Hematopoietic multipotent progenitor cell (in vitro differentiated cells): Measurements from ENCODE around the gene DBF4B. TPM values are rescaled to one million over a fixed set of nuclear protein-coding genes. Genes with fewer than 3 reads are reported as not detected.
A peak's percentile ranks its signal among the peaks of the same experiment; 100 is the strongest.
"Not testable (repeated sequence)": the region's sequence is repeated elsewhere in the genome, so short reads cannot be mapped to it uniquely, and the experiment has no call there.

ENCODE experiments used
- DNase-seq, 3 donors: peaks; one replicate each; pipeline ENCODE4 v3.0.0-alpha.2; 2011 to 2015; ENCODE audit warnings: low read depth in 2 of 3, low spot score in 2 of 3
- total RNA-seq: library from RNA; depleted of rRNA; stranded (reverse); fragments of >200 nt; gene quantifications from one replicate; pipeline ENCODE4 v1.2.3, GENCODE V29; 2012

The DBF4B gene, protein sequence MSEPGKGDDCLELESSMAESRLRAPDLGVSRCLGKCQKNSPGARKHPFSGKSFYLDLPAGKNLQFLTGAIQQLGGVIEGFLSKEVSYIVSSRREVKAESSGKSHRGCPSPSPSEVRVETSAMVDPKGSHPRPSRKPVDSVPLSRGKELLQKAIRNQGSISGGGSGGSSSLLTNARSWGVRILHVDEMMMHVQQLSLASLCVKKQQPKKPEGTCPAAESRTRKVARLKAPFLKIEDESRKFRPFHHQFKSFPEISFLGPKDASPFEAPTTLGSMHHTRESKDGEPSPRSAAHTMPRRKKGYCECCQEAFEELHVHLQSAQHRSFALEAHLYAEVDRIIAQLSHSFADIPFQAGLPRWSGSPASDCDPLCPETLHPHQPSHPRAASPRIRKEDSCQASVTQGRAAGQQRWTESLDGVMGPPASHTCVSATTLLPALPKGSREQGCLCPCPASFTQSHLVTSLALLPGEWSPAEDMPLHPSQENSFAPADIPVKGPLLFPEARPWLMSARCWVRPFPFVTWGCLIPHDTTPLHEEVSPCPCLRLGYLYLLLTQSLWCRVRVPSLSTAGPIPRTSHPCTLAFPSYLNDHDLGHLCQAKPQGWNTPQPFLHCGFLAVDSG
- 4.8 TPM for total RNA-seq

DNA sequence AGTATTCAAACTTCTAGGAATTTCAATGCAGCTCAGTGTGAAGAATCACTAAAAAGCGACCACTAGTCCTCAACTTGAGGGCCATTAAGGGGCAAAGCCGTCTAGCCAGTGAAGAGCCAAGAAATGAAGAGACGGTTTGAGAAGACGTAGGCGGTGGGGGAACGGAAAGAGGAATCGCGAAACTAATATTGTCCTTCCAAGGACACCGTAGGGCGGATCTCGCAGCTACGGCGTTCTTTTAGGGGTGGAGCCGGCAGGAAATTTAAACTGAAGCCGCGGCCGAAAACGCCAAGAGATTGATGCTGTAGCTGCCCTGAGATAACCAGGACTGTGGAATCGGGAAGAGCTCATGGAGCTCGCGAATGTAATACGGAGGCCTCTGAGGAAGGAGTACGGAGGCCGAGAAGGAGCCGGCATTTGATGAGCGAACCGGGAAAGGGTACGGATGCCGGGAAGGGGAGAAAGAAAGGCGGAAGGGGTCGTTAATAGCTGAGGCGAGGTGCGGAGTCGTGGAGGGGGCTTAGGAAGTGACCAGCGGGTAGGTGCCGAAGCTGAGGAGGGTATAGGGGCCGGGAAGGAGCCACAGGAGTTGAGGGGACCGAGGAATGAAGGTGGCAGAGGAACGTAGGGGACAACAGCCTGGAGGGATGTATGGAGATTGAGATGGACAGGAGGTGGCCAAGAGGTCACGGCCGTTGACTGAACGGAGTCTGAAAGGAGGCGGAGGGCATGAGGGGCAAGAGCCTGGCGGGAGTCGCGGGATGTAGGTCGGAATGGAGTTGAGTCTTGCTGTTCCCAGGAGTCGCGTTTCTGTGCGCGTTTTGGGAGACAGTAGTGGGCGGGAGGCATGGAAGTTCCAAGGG is at the start of gene DBF4B:
TSS of gene DBF4B (plus strand) at position 265 of the 863 bp plus-strand sequence. CDS start at position 421, 156 bp downstream.
- peak; percentile 82 to 92 (median 88) for DNase-seq

DNA sequence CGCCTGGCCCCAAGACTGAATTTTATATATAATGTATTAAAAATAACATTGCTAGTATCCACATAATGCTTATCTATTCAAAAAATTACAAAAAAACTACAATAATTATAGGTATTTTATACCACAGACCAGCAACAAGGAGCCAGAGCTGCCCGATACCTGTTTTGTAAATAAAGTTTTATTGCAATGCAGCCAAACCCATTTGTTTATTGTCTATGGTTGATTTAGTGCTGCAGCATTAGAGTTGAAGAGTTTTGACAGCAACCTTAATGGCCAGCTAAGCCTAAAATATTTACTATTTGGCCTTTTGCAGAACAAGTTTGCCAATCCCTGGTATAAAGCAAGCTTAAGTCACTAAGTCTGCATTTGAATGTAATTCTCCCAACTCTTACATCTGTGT is 46.6 kb upstream of the DBF4B start:
- DNase-seq, result no peak

DNA sequence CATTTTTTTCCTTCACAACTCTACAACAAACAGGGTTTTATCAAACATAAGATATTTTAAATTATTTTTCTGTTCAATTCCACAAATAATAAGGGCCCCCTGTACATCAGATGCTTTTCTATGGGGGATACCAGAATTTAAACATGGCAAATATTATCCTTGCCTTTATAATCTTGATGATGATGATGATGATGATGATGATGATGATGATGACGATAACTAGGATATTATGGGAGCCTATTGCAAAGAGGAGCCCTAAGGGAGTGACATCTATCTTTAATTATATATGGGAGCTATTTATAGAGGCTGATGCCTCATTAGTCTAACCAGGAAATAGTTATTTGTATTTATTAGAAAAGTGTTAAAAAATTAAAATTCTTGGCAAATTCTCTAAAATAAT is 45.4 kb upstream of the DBF4B start:
- no peak for DNase-seq

DNA sequence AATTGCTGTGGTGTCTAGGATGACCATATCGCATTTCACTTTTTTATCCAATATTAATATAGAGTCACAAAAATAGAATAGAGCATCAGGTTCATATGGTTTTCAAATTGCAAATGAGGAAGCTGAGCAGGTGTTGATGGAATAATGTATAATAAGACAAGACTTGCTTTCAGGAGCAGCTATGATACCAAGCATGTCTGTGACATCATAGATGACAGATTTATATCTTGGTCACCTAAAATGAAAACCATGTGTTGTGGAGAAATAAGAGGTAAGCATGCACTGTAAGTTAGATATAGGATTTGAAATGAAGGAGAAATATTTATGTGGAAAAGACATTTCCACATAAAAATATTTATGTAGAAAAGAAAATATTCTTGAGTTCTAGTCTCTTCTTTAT is 43.6 kb upstream of the DBF4B start:
- DNase-seq, result no peak

DNA sequence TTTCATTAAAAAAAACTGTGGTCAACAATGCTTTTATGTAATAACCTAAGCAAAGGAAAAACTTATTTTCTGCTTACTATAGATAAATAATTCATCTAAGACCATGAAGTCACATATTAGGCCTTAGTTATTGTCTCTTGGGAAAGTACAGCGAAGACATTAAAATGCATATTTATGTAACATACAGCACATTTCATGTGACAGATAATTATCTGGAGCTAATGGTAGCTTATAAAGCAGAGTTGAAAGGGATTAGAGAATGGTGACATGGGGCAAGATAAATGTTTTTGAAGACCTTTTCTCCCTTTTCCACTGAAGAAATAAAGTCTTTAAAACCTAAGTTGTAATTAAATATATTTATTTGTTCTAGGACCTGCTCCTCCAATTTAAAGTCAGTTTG is 42.5 kb upstream of the DBF4B start:
- DNase-seq, result no peak

DNA sequence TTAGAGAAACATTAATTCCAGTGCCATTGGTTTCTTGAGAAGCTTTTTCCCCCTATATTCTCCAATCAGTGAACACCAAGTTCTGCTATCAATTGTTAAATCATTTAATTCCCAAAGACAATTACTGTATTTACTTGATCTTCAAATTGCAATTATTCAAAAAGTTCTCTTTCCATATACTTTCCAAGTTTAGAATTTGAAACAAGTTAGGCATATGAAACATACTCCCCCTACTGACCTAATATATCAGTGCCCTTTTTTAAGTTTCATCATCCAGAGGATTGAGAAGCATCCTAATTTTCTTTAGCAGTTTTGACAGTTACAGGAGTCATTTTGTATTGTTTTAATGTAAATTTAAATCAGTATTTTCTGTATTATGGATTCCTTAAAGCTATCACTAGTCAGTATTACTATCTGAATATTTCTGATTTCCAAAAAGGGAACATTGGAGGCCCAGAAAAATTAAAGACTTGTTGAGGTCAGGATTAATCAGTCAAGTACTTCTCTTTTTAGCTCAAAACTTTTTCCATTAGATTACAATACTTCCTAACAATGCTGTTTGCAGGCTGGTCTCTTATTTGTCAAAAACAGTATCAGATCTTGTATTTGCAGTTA is 35.9 kb upstream of the DBF4B start:
- peak in 1 of 3 donors; percentile 38 for DNase-seq

DNA sequence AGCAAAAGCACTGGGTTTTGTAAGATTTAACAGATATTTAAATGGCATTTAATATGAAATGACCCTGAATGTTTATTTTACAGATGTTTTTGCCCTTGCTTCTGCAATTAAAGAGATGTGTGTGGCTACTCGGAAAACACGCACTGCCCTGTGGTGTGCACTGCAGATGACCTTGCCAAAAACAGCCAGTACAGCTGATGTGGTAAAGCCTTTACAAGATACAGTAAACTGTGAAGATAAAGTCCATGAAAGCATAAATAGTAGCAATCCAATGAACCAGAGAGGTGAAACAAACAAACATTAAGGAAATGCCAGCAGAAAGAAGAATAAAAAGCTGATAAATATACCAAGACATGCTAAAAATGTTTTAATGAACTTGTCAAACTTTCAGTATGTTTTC is 34.6 kb upstream of the DBF4B start:
- no peak for DNase-seq

DNA sequence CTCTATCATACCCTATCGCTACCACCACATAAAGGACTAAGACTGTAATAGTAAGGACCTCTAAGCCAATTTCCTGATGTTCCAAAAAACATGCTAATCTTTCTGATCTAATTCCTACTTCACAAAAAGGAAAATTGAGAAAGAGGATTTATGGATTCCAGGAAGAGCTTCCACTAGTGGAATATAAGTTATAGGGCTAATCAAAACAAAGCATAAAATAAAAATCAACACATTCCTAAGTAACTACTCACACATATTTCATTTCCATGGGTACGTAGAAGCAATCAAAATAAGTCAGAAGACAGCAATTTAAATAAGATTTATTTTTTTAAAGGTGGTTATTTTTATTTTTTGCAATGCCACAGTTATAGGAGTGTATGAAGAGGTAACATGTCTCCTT is 31.3 kb upstream of the DBF4B start:
- DNase-seq, result no peak

DNA sequence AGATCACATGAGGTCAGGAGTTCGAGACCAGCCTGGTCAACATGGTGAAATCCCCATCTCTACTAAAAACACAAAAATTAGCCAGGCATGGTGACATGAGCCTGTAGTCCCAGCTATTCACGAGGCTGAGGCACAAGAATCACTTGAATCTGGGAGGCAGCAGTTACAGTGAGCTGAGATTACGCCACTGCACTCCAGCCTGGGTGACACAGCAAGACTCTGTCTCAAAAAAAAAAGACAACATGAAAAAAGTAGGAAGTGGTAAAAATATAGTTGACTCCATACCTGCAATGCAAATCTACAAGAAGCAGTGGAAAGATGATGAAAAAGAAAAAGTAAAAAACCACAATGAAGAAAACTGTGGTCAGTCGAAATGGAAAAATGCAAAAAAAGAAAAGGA is 25.2 kb upstream of the DBF4B start:
- peak in 1 of 3 donors; percentile 17 for DNase-seq

DNA sequence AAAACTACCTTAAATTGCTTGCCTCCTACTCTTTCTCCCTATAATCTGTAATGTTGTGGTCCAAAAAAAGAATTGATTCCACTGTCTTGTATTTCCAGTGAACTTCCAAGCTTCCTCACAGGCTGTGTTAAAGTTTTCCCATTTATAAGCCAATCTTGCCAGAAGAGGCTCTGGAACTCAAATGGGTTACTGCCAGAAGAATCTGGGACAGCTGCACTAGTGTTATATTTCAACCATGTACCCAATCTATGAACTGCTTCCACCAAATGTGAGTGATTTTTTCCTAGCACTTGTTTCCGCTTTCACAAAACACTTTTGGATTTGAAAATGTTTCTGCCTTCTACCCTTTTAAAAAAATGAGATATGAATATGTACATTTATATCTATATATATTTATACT is 20.7 kb upstream of the DBF4B start:
- DNase-seq, result no peak

DNA sequence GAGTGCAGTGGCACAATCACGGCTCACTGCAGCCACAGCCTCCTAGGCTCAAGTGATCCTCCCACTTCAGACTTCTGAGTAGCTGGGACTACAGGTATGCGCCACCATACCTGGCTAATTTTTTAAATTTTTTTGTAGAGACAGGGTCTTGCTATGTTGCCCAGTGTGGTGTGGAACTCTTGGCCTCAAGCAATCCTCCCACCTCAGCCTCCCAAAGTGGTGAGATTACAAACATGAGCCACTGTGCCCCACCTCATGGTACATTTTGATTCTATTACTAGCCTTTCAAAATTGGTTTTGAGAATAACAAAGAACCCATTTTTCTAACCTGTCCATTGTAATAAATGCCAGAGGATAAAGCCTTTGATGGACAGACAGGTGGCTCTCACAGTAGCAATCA is 20.3 kb upstream of the DBF4B start:
- no peak for DNase-seq

DNA sequence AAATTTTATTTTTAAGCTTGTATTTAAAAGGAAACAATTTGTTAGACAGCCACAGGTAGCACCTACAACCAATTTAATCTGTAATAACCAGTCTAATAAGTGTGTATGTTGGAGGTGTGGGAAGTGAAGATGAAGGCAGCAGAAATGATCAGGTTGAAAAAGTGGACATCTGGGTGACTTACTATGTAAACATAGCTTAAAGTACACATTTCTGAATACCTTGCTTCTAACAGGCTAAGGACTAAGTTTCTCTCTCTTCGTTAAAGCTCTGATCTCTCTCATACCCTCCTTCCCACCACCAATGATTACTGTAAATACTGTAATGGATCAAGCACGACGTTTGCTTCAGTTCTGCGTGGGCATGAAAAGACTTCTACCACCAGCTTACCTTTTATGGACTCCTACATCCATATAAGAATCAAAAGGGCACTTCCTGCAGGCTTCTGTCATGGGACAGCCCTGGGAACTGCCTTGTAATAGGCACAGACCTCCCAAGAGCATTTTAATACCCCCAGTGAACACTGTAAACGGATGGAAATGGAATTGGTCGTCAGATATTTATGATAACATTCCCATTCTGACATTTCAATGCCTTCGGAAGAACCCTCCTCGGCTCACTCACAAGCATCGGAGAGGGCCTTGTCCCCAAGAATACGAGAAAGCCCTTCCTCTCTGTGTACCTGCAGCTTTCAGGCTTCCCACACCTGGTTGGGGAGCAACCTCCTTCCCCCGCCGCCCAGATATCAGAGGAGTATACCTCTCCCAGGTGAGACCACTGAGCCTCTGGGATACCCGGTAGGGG is 19.6 kb upstream of the DBF4B start:
- DNase-seq, result no peak

DNA sequence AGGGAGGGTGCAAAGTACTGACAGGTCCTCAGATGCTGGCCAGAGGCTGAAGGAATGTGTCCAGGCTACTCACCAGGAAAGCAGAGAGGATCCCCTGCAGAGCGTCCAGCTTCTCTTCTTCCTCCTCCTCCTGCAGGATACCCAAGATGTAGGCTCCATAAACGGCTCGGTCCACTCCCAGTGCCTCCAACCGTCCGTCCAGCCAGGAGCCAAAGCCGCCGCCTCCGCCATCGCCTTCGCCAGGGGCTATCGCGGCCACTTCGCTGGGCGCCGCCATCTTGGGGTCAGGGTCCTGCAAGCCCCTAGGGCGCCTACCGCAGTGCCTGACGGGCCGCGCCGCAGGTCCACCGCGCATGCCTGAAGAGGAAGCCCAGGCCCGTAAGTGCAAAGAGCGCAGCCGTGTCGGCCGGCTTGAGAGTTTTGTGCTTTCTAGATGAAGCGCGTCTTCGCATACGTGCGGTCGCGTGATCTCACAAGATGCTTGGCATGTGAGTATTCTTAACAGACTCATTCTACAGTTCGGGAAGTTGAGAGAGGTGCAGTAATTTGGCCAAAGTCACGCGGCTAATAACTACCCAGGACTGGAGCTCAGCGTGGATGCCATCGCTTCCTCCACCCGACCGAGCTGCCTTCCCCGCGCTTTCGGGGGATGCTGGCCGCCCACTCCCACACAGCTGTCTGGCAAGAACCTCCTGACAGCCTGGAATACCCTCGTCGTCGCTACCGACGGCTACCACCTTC is 18.8 kb upstream of the DBF4B start, which contains the start of gene CCDC43:
TSS of gene CCDC43 (minus strand) at position 300 of the 741 bp plus-strand sequence. CDS start at position 277, 23 bp downstream.
- peak; percentile 82 to 94 (median 92) for DNase-seq

DNA sequence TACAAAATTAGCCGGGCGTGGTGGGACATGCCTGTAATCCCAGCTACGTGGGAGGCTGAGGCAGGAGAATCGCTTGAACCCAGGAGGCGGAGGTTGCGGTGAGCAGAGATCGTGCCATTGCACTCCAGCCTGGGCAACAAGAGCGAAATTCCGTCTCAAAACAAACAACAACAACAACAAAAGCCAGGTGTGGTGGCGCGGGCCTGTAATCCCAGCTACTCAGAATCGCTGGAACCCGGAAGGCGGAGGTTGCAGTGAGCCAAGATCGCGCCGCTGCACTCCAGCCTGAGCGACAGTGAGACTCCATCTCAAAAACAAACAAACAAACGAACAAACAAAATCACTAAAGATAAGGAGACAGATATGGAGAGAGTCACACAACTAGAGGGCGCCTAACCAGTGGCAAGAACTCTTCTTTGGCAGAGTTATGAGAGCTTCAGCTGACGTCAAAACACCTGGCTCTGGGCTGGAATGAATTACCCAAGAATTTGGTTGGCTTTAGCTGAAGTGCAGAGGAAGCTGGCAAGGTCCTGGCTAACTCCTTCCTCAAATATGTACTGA is 17.6 kb upstream of the DBF4B start:
- DNase-seq, result peak in 2 of 3 donors; percentile 33 to 54

DNA sequence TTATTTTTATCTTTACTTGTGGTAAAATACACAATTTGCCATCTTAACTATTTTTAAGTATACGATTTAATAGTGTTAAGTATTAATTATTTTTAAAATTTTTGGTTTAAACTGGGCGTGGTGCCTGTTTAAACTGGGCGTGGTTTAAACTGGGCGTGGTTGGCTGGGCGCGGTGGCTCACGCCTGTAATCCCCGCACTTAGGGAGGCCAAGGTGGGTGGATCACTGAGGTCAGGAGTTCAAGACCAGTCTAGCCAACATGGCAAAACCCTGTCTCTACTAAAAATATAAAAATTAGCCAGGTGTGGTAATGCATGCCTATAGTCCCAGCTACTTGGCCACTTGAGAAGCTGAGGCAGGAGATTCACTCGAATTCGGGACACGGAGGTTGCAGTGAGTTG is 14.9 kb upstream of the DBF4B start:
- no peak for DNase-seq

DNA sequence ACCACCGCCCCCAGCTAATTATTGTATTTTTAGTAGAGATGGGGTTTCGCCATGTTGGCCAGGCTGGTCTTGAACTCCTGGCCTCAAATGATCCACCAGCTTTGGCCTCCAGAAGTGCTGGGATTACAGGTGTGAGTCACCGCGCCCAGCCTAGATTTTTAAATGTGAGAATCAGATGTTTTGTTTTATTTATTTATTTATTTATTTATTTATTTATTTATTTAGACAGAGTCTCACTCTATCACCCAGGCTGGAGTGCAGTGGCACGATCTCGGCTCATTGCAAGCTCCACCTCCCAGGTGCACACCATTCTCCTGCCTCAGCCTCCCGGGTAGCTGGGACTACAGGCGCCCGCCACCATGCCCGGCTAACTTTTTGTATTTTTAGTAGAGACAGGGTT is 8.2 kb upstream of the DBF4B start:
- not testable (repeated sequence) for DNase-seq

DNA sequence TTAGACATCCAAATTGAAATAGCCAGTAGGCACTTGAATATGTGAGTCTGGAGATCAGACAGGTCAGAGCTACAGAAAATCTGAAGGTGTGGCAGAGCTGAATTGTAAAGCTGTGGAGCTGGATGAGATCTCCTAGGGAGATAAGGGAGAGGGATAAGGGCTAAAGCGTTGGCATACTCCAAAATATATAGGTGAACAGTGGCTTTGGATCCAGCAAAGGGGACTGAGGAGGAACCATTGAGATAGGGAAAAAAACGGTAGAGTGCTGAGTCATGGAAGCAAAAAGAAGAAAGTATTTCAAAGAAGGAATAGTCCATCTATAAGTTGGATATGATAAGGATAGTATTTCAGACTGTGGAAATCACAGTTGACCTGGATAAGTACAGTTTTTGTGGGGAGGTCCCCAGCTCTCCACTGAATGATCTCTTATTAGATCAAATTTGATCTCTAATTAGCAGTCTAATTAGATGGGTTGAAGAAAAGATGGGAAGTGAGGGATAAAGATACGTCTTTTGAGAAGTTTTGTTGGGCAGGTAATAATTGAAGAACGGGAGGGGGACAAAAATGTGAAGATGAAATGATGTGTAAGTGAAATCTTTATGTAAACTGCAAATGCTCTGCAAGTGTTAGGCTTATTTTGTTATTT is 587 bp upstream of the DBF4B start:
- DNase-seq, result no peak

DNA sequence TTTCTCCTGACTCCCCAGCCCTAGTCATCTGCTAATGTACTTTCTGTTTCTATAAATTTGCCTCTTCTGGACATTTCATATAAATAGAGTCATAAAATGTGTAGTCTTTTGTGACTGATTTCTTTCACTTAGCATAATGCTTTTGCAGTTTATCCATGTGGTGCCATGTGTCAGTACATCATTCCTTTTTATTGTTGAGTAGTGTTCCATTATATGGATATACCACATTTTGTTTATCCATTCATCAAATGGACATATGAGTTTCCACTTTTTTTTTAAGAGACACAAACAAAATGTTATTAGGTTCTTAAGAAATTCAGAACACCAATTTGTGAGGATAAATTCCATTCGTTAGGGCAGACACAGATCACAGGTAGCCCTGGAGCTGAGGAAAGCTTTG is 11.0 kb downstream of the DBF4B start:
- no peak for DNase-seq
